ENCODE measurements around the gene RNLS. TPM values are rescaled to one million over a fixed set of nuclear protein-coding genes. Genes with fewer than 3 reads are reported as not detected.

Gene RNLS
- total RNA-seq, 1 donor from 2014 or later, result 7.0 TPM

- no peak for DNase-seq (ENCODE audit: extremely low spot score, unreplicated experiment)
- H3K4me1 Mint-ChIP-seq (ENCODE audit: unreplicated experiment), result peaks cover 10% of the 10 kb centered on the region
- TF ChIP-seq CTCF (conservative IDR thresholded peaks at IDR 0.05), result peak; percentile 87
- no peaks in the 10 kb centered on the region for H3K36me3 Mint-ChIP-seq
- peaks cover 7% of the 10 kb centered on the region for H3K9me3 Mint-ChIP-seq
- no peak overlapping the region for H3K27ac Mint-ChIP-seq
- H3K27me3 Mint-ChIP-seq, result no peaks in the 10 kb centered on the region
- no peak overlapping the region for H3K4me3 Mint-ChIP-seq
These were observed 29.9 kb downstream of the RNLS start for GRCh38 chr10:88553116-88553752.

GRCh38 chr10:88551246-88551645, 31.9 kb downstream of the RNLS start:
- Mint-ChIP-seq H3K4me3 (no peak overlapping the region), H3K27me3 (no peaks in the 10 kb centered on the region), H3K36me3 (no peaks in the 10 kb centered on the region), H3K4me1 (ENCODE audit: unreplicated experiment) (peaks cover 10% of the 10 kb centered on the region), H3K9me3 (peaks cover 7% of the 10 kb centered on the region), H3K27ac (no peak overlapping the region)
- DNase-seq (ENCODE audit: extremely low spot score, unreplicated experiment), result no peak
- no peak for TF ChIP-seq CTCF (conservative IDR thresholded peaks at IDR 0.05)

GRCh38 chr10:88546497-88546896, 36.6 kb downstream of the RNLS start:
- Mint-ChIP-seq H3K27ac (no peak overlapping the region), H3K4me1 (ENCODE audit: unreplicated experiment) (peaks cover 26% of the 10 kb centered on the region), H3K36me3 (no peaks in the 10 kb centered on the region), H3K4me3 (no peak overlapping the region), H3K27me3 (no peaks in the 10 kb centered on the region), H3K9me3 (no peaks in the 10 kb centered on the region)
- no peak for TF ChIP-seq CTCF (conservative IDR thresholded peaks at IDR 0.05)
- no peak for DNase-seq (ENCODE audit: extremely low spot score, unreplicated experiment)

GRCh38 chr10:88545359-88545758, 37.8 kb downstream of the RNLS start:
- no peaks in the 10 kb centered on the region for H3K36me3 Mint-ChIP-seq

GRCh38 chr10:88544140-88544870, 38.8 kb downstream of the RNLS start:
- no peak for DNase-seq (ENCODE audit: extremely low spot score, unreplicated experiment)
- Mint-ChIP-seq H3K9me3 (no peaks in the 10 kb centered on the region), H3K4me3 (no peak overlapping the region), H3K27ac (no peak overlapping the region), H3K36me3 (no peaks in the 10 kb centered on the region), H3K27me3 (no peaks in the 10 kb centered on the region), H3K4me1 (ENCODE audit: unreplicated experiment) (peaks cover 24% of the 10 kb centered on the region)
- TF ChIP-seq CTCF (conservative IDR thresholded peaks at IDR 0.05), result no peak

More at GRCh38 chr10:88545359-88545758, 37.8 kb downstream of the RNLS start:
- DNase-seq (ENCODE audit: extremely low spot score, unreplicated experiment), result no peak
- H3K4me1 Mint-ChIP-seq (ENCODE audit: unreplicated experiment), result peaks cover 24% of the 10 kb centered on the region
- no peaks in the 10 kb centered on the region for H3K27me3 Mint-ChIP-seq
- no peak overlapping the region for H3K4me3 Mint-ChIP-seq
- no peak overlapping the region for H3K27ac Mint-ChIP-seq
- no peaks in the 10 kb centered on the region for H3K9me3 Mint-ChIP-seq
- no peak for TF ChIP-seq CTCF (conservative IDR thresholded peaks at IDR 0.05)

All from type B pancreatic cell (in vitro differentiated cells).